Ovary (tissue), 3 donors: ENCODE results near the gene LILRA6.

Experiments used
- POLR2A ChIP-seq: fragments of 450-650 bp; IDR thresholded peaks from one replicate; pipeline ENCODE4 v1.6.1; 2017; ENCODE audit warnings: antibody characterized with exemption, mild to moderate bottlenecking, moderate library complexity
- TF ChIP-seq, protein P1 (sequence below), 3 donors: fragments of 450-650 bp in 2 of 3; fragments of 200-600 bp in 1 of 3; IDR thresholded peaks; one replicate each; pipeline versions ENCODE4 v1.5.1 to v1.8.0; 2016 to 2022; ENCODE audit warnings: antibody characterized with exemption in 3 of 3, mild to moderate bottlenecking in 1 of 3
- donor health status: DM: no; HTN: no; CAD: no.

DNA sequence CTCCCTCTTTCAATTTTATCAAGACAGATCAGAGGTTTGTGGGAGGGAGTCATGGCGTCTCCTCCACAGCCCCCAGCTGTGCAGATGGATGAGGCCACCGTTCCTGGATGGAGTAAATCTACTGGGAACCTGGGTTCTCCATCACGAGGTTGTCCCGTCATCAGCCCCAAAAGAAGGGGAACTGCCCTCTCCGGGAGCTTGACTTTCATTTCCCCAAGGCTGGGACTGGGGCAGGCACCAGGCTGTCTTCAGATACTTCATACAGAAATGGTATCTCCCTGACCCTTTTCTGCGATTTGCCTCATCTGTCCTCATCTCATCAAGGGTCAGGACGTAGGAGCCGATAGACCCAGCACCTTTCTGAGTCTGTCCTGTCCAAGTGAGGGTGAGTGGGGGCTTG is 28.5 kb upstream of the LILRA6 start:
- TF ChIP-seq, protein P1, sequence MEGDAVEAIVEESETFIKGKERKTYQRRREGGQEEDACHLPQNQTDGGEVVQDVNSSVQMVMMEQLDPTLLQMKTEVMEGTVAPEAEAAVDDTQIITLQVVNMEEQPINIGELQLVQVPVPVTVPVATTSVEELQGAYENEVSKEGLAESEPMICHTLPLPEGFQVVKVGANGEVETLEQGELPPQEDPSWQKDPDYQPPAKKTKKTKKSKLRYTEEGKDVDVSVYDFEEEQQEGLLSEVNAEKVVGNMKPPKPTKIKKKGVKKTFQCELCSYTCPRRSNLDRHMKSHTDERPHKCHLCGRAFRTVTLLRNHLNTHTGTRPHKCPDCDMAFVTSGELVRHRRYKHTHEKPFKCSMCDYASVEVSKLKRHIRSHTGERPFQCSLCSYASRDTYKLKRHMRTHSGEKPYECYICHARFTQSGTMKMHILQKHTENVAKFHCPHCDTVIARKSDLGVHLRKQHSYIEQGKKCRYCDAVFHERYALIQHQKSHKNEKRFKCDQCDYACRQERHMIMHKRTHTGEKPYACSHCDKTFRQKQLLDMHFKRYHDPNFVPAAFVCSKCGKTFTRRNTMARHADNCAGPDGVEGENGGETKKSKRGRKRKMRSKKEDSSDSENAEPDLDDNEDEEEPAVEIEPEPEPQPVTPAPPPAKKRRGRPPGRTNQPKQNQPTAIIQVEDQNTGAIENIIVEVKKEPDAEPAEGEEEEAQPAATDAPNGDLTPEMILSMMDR (IDR thresholded peaks at IDR 0.05), result no peak
- no peak for TF ChIP-seq POLR2A
